AG04449 (cell line): ENCODE measurements around the gene IFIT3.
"Not testable (repeated sequence)": the region's sequence is repeated elsewhere in the genome, so short reads cannot be mapped to it uniquely, and the experiment has no call there.

Experiments
- CTCF ChIA-PET: fragments of 350-600 bp; formaldehyde crosslinking; extraction: SDS; loops from one replicate; lab custom pipeline; 2021; ENCODE audit warnings: antibody characterized with exemption; lab: Yijun Ruan, JAX
- POLR2A ChIA-PET: fragments of 400-600, 350-600 bp; formaldehyde crosslinking; extraction: SDS; loops from one replicate; lab custom pipeline; 2020; ENCODE audit warnings: antibody characterized with exemption, inconsistent platforms; lab: Yijun Ruan, JAX
- DNase-seq: peaks from one replicate; pipeline ENCODE4 v3.0.0-alpha.2; 2010; ENCODE audit warnings: low read depth, low spot score
- H3K4me3 ChIP-seq: 2 replicates; pipeline ENCODE4 v1.5.1; 2011; ENCODE audit warnings: low read depth, mild to moderate bottlenecking, control low read depth, low read length
- TF ChIP-seq, protein P1 (sequence below): IDR thresholded peaks from one replicate; pipeline ENCODE4 v1.5.1; 2011; ENCODE audit warnings: mild to moderate bottlenecking, moderate library complexity, low read length, control low read depth, inconsistent platforms; ENCODE audit not compliant: insufficient read depth; ENCODE audit errors: missing control alignments

Gene IFIT3

DNA sequence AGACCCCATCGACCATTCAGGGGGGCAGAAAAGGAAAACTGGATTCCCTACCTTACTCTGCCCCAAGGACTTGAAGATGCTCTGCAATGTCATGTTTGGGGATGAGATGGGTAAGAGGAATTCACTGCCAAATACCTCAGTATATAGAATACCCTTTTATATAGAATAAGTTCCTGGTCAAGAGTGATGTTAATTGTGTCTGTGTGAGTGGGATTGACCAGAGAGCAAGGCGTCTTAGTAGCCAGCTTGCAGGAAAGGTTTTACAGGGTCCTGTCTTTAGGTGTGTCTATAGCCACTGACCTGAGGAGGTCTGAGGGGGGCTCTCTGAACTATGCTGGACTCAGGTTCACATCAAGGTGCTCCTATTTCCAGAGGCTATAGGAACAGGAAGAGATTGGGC, 1.4 kb downstream of the IFIT3 start:
- ChIA-PET CTCF (no interaction called here), POLR2A (no interaction called here)
- TF ChIP-seq, protein P1, sequence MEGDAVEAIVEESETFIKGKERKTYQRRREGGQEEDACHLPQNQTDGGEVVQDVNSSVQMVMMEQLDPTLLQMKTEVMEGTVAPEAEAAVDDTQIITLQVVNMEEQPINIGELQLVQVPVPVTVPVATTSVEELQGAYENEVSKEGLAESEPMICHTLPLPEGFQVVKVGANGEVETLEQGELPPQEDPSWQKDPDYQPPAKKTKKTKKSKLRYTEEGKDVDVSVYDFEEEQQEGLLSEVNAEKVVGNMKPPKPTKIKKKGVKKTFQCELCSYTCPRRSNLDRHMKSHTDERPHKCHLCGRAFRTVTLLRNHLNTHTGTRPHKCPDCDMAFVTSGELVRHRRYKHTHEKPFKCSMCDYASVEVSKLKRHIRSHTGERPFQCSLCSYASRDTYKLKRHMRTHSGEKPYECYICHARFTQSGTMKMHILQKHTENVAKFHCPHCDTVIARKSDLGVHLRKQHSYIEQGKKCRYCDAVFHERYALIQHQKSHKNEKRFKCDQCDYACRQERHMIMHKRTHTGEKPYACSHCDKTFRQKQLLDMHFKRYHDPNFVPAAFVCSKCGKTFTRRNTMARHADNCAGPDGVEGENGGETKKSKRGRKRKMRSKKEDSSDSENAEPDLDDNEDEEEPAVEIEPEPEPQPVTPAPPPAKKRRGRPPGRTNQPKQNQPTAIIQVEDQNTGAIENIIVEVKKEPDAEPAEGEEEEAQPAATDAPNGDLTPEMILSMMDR: no peak
- H3K4me3 ChIP-seq: no peak overlapping the region
- DNase-seq: no peak

DNA sequence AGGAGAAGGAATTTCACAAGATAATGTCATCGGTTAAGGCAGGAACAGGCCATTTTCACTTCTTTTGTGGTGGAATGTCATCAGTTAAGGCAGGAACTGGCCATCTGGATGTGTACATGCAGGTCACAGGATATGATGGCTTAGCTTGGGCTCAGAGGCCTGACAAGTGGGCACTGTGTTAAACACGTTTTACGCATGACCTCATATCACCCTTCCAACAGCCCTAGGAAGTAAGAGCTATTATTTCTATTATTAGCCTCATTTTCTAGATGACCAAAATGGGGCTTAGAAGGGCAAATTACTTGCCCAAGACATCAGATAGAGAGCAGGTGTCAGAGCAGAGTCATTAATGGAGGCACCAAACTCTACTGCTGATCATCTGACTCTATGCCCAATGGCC, 2.2 kb downstream of the IFIT3 start:
- POLR2A ChIA-PET, DNase-seq, H3K4me3 ChIP-seq: not testable (repeated sequence)
- CTCF ChIA-PET: interaction anchor here (0.6 kb wide), 1 partner anchor 53 kb away, joined by 3 read pairs; no protein-coding TSS in a partner anchor

DNA sequence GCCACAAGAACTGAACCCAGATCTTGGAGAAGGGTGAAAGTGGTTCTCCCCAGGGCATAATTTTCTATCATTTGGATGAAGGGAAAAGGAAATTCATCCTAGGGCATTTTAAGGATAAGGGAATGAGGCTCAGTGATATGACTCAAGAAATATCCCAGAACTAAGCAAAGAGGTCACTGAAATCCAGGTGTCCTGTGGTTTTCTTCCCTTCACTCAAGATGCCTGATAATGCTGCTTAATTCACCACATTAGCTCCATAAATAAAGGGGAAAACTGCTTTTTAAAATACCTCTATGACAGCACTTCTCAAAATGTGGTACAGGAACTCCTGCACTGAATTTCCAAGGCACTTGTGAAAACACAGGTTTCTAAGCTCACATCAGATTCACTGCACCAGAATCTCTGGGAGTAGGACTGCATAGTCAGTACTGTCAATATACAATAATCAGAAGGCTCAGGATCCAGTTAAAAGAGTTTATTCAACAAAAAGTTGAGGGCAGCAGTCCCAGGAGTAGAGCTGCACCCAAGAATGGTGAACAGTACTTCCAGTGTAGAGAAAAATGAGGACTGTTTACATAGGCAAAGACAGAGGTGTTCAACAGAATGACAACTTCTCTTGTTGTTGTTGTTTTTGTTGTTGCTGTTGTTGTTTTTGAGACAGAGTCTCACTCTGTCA, 2.9 kb downstream of the IFIT3 start:
- no peak overlapping the region for H3K4me3 ChIP-seq
- CTCF ChIA-PET: interaction anchor here (0.6 to 1.7 kb wide), 2 partner anchors 10 to 54 kb away, joined by 3 to 4 read pairs; no protein-coding TSS in a partner anchor
- no peak for DNase-seq
- POLR2A ChIA-PET: no interaction called here
- TF ChIP-seq, protein P1: no peak

DNA sequence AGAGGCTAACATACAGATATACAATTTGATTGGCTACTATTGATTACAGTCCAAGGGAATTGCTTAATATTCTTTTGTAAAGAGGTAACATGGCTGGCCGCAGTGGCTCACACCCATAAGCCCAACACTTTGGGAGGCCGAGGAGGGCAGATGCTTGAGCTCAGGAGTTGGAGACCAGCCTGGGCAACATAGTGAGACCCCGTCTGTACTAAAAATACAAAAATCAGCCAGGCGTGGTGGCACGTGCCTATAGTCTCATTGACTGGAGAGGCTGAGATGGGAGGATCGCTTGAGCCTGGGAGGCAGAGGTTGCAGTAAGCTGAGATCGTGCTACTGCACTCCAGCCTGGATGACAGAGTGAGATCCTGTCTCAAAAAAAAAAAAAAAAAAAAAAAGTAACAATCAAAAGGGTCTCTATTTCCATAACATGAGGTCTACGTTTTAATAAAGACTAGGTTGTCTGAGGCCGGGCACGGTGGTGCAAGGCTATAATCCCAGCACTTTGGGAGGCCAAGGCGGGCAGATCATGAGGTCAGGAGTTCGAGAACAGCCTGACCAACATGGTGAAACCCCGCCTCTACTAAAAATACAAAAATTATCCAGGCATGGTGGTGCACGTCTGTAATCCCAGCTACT, 3.8 kb downstream of the IFIT3 start:
- CTCF ChIA-PET: interaction anchor here (0.6 to 1.7 kb wide), 3 partner anchors 9 to 171 kb away, joined by 3 to 4 read pairs (median 4); no protein-coding TSS in a partner anchor
- 0 out of 2 replicates have a peak overlapping the region, but pooled peaks have one; percentile 49 for H3K4me3 ChIP-seq
- POLR2A ChIA-PET, DNase-seq: not testable (repeated sequence)

DNA sequence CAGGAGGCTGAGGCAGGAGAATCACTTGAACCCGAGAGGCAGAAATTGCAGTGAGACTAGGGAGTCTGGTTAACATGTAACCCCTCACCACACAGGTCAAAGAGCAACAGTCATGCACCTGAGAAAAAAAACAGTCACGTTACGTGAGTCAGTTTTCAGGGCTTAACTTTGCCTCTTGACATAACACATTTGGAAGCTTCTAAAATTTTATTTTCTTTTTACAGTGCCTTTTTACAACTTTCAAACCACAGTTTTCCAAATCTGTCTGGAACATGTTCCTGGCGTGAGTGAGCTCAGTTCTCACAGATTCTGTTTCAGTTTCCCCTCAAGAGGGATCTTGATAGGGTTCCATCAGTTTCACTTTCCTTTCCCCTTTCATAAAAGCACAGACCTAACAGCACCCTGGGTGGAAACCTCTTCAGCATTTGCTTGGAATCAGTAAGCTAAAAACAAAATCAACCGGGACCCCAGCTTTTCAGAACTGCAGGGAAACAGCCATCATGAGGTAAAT, 4.4 kb downstream of the IFIT3 start:
- no peak for DNase-seq
- CTCF ChIA-PET: interaction anchor here (0.7 to 1.7 kb wide), 3 partner anchors 9 to 33 kb away, joined by 3 to 4 read pairs (median 3); no protein-coding TSS in a partner anchor

DNA sequence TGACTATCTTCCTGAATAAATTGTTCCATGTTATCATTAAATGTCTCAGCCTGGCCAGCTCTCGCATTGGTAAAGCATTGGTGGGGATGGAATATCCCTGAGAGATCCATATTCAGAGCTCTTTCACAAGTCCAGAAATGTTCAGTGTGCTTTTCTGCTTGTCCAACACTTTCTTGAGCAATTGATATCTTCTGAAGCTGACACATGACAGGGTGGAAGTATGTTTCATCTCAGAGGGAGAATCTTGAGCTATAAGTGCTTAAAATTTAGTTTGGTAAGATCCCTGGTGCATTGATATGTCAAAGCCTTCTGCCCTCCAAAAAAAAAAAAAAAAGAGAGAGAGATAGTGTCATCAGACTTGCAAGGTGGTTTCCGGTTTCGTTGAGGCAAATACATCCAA, 7.4 kb downstream of the IFIT3 start:
- TF ChIP-seq, protein P1: no peak
- CTCF ChIA-PET: interaction anchor here (0.7 to 1.1 kb wide), 3 partner anchors 11 to 54 kb away, joined by 3 to 4 read pairs (median 3); no protein-coding TSS in a partner anchor
- DNase-seq: no peak
- POLR2A ChIA-PET: no interaction called here
- H3K4me3 ChIP-seq: no peak overlapping the region

More for the DNA sequence above, 4.4 kb downstream of the IFIT3 start:
- H3K4me3 ChIP-seq: peak overlapping the region; percentile 49
- TF ChIP-seq, protein P1: no peak
- POLR2A ChIA-PET: no interaction called here

DNA sequence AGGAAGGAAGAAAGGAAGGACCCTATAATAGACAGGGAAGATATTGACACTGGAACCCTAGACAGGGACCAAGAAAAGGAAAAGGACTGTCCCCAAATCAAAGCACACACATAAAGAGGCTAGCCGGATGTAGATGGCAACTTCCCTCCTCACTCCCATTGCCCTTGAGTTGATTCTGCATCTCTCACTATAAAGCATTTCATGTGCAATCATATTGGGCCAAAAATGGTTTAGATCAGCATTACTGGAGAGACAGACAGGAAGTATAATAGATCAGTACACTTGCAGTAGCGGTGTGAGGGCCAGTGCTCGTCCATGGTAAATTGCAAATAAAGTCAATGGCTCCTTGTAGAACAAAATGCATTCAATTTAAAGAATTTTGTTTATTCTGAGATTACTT, 8.4 kb downstream of the IFIT3 start:
- POLR2A ChIA-PET: interaction anchor here (1.0 kb wide), 1 partner anchor 8 kb away, joined by 3 read pairs; the partner anchor contains the start of gene IFIT3
- TF ChIP-seq, protein P1: no peak
- no peak for DNase-seq
- CTCF ChIA-PET: interaction anchor here (0.6 kb wide), 1 partner anchor 44 kb away, joined by 3 read pairs; no protein-coding TSS in a partner anchor
- no peak overlapping the region for H3K4me3 ChIP-seq
